ENCODE measurements around the gene SLC7A7.
"Not testable (repeated sequence)": the region's sequence is repeated elsewhere in the genome, so short reads cannot be mapped to it uniquely, and the experiment has no call there.

SLC7A7 gene

GRCh38 chr14:22748206-22748605 lies 67.0 kb downstream of the SLC7A7 start:
- no peak for DNase-seq

- DNase-seq = no peak
Observed at GRCh38 chr14:22747769-22748168, 67.5 kb downstream of the SLC7A7 start.

- no peak for DNase-seq
Observed at GRCh38 chr14:22740020-22740419, 75.2 kb downstream of the SLC7A7 start.

GRCh38 chr14:22739423-22739822 lies 75.8 kb downstream of the SLC7A7 start:
- no peak for DNase-seq

- DNase-seq = peak; percentile 60
Observed at GRCh38 chr14:22737052-22737451, 78.2 kb downstream of the SLC7A7 start.

GRCh38 chr14:22736384-22736783 lies 78.9 kb downstream of the SLC7A7 start:
- DNase-seq = not testable (repeated sequence)

- DNase-seq = no peak
Observed at GRCh38 chr14:22735096-22735495, 80.1 kb downstream of the SLC7A7 start.

- DNase-seq = no peak
Observed at GRCh38 chr14:22733829-22734228, 81.4 kb downstream of the SLC7A7 start.

- not testable (repeated sequence) for DNase-seq
Observed at GRCh38 chr14:22732062-22732461, 83.2 kb downstream of the SLC7A7 start.

- no peak for DNase-seq
Observed at GRCh38 chr14:22726012-22726411, 89.2 kb downstream of the SLC7A7 start.

- not testable (repeated sequence) for DNase-seq
Observed at GRCh38 chr14:22725374-22725773, 89.9 kb downstream of the SLC7A7 start.

GRCh38 chr14:22724847-22725246 lies 90.4 kb downstream of the SLC7A7 start:
- not testable (repeated sequence) for DNase-seq

GRCh38 chr14:22723815-22724214 lies 91.4 kb downstream of the SLC7A7 start:
- DNase-seq = no peak

Data from stimulated activated CD8-positive, alpha-beta memory T cell treated with anti-CD3 and anti-CD28 coated beads, Interleukin-4, amount 100 ng/mL, for 48 hours (primary cell).